T1000 (cell line): Measurements from ENCODE around the gene ZNF428.
"Not testable (repeated sequence)": the region's sequence is repeated elsewhere in the genome, so short reads cannot be mapped to it uniquely, and the experiment has no call there.

Experiments used
- DNase-seq: peaks from one replicate; lab custom pipeline; 2025; ENCODE audit warnings: mixed read lengths; lab: John Stamatoyannopoulos, UW

ZNF428 gene

GRCh38 chr19:43592800-43593350 lies 26.6 kb downstream of the ZNF428 start:
- DNase-seq: no peak

DNA sequence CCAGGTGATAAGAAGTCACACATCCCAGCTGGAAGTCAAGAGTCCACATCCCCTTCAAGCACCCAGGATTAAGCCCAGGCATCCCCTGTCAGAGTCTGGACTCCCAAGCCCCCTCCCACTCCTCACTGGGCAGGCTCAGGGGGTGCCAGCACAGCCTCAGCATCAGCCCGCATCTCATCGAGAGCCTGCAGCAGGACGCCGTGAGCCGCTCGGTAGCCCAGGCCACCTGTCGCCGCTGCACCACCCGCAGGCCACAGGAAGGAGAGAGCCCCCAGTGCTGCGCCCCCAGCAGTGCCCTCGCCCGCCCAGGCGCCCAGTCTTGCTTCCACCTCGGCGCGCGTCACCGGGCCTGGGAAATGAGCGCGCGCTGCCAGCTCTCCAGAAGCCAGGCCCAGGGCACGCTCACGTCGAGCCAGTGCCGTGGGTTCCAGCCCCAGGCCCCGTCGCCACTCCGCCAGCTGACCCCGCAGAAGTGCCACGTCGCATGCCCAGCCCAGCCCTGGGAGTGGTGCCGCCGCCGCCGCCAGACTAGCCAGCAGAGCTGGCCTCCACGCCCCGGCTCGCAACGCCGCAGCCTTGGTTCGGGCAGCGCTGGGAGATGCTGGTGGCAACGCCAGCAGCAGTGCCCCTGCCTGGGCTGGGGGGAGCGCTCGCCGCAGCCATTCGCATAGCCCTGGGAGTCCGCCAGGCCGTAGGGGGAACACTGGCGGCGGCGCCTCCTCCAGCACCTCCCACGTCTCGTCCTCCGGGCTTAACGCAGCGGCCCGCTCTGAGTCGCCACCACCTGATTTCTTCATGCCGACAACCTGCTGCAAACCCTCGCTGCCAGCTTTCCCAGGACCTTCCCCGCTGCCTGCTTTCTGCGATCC lies 27.3 kb downstream of the ZNF428 start:
- DNase-seq: no peak

DNA sequence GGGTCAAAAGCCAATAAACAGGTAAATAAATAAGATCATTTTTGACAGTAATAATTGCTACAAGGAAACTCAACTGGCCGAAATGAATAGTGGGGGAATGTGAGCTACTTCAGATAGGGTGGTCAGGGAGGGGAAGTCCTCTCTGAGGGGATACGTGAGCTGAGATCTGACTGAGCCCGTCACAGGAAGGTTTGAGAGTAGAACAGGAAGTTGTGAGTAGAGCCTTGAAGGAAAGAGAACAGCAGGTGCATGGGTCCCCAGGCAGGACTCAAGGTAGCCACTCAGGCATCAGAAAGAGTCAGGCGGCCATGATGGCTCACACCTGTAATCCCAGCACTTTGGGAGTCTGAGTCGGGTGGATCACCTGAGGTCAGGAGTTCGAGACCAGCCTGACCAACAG lies 29.8 kb downstream of the ZNF428 start:
- DNase-seq: no peak

- no peak for DNase-seq
These were observed 30.2 kb downstream of the ZNF428 start for GRCh38 chr19:43589277-43589676.

DNA sequence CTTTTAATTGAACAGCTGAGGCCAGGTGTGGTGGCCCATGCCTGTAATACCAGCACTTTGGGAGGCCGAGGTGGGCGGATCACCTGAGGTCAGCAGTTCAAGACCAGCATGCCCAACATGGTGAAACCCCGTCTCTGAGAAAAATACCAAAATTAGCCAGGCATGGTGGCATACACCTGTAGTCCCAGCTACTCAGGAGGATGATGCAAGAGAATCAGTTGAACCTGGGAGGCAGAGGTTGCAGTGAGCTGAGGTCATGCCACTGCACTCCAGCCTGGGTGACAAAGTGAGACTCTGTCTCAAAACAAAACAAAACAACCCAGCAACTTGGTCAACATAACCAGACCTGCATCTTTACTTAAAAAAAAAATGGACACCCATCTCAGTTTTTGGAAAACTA lies 32.4 kb downstream of the ZNF428 start:
- DNase-seq: not testable (repeated sequence)

DNA sequence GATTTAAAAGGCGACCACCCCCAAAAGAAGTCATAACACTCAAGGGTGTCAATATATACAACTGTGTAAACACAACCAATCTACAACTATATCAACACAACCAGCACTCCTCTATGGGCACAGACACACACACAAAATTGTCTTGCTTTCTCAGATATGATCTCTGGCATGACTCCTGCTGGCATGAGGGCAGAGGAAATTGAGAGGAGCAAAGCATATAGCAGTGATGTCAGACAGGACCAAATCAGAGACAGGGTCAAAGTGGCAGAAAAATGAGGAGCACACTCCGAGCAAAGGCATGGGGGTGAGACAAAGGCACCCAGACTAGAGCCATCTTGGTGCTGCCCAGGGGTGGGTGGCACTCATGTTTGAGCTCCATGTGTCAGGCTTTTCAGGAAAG lies 33.1 kb downstream of the ZNF428 start:
- DNase-seq: no peak

DNA sequence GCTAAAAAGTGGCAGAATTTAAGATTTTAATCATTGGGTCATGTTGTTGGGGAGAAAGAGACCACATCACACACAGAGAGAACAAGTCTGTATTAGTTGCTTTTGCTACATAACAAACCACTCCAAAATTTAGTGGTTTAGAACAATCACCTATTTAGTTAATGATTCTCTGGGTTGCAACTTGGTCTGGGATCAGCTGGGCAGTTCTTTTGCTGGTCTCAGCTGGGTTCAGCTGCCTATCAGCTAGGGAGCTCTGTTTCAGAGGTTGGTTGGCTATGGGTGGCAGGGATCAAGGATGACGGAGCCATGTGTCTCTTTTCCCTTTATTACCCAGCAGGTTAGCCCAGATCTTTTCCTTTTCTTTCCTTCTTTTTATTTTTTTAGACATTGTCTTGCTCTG lies 34.9 kb downstream of the ZNF428 start:
- DNase-seq: no peak

DNA sequence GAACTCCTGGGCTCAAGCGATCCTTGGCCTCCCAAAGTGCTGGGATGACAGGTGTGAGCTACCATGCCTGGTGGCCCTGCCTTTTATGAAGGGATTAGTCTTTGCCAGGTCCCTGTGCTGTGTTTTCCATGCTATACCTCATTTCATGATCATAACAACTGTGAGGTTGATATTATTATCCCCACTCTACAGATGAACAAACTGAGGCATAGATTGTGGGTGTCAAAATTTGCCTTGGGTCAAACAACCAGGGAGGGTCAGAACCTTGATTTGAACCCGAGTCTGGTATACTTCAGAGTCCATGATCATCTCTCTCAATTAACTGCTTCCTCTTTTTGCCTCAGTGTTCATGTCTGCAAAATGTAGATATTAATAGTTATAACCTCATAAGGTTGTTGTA lies 36.9 kb downstream of the ZNF428 start:
- DNase-seq: no peak

GRCh38 chr19:43581467-43581866 lies 38.0 kb downstream of the ZNF428 start:
- DNase-seq: no peak

GRCh38 chr19:43578787-43579186 lies 40.6 kb downstream of the ZNF428 start:
- DNase-seq: no peak

DNA sequence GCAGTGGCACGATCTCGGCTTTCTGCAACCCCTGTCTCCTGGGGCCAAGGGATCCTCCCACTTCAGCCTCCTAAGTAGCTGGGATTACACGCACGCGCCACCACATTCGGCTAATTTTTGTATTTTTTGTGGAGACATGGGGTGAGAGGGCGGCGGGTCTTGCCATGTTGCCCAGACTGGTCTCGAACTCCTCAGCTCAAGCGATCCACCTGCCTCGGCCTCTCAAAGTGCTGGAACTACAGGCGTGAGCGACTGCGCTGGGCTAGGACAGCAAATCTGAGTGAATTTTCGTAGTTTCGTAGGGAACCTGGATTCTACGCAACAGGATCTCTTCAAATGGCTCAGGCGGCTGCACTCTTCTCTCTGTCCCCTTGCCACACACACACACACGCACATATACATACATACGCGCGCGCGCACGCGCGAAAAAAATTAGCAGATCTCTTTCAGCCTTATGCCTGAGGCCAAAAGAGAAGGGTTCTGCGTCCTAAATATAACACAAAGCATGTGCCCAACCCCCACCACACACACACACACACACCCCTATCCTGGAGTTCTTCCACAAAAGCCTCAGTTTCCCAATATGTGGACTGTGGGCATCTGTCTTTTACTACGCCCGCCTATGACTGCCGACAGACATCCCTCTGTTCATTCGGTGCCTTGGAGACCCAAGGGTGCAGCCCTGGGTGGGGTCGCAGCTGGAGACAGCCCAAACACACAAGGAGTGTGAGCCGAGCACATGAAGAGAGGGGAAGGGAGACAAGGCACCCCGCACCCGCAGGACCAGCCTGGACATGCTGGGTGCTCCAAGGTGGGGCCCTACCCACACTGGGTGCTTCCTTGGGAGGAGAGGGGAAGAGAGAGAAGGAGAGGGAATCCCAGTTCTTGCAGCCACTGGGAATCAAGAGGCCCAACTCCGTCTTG lies 43.2 kb downstream of the ZNF428 start:
- DNase-seq: no peak

GRCh38 chr19:43575156-43575950 lies 44.1 kb downstream of the ZNF428 start, which contains the start of the genes PINLYP and XRCC1:
Gene PINLYP (plus strand): TSS chr19:43575801. CDS start chr19:43577192, 1,391 bp downstream.
Gene XRCC1 (minus strand): TSS chr19:43575527. CDS start chr19:43575458, 69 bp downstream.
- peak; percentile 90 for DNase-seq

DNA sequence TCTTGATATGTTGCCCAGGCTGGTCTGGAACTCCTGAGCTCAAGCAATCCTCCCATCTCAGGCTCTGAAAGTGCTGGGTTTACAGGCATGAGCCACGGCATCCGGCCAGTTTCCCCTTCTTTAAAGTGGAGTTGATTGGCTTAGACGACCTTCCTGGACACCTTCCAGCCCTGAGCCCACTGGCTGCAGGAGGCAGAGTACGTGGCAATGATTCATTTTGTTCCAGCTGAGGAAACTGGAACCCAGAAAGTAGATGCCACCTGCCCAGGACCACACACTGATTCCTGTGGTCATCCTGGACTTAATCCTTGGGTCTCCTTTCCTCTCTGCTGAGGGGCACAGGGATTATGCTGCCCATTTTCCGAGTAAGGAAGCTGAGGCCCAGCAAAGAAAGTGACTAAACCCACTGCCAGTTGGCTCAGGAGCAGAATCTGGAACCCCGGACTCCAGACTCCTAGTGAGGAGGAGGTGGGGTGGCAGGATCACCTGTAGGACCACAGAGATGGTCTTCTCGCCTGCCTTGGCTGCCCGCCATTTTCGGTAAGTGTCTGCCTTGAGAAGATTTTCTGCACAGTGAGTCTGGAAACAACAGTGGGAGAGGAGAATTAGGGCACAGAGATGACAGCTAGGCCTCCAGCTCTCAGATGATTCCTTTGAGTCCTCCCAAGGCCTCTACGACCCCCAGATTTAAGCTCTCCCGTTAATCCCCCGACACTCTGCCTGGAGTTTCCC lies 44.8 kb downstream of the ZNF428 start:
- peak; percentile 14 for DNase-seq

DNA sequence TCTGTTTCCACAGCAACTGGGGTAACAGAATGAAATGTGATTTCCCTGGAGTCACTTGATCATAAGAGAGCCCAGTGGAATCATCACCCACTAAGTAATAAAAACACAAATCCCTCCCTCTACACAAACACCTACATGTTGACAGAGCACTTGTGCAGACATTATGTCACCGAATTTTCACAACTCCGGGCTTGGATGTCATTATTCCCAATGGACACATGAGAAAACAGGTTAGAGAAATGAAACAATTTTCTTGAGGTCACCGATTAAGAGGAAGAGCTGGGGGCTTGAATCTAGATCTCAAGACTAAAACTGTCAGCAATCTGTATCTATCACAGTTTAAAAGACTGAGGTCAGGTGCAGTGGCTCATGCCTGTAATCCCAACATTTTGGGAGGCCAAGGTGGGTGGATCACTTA lies 47.2 kb downstream of the ZNF428 start:
- no peak for DNase-seq

- no peak for DNase-seq
These were observed 49.1 kb downstream of the ZNF428 start for GRCh38 chr19:43570174-43570791.

DNA sequence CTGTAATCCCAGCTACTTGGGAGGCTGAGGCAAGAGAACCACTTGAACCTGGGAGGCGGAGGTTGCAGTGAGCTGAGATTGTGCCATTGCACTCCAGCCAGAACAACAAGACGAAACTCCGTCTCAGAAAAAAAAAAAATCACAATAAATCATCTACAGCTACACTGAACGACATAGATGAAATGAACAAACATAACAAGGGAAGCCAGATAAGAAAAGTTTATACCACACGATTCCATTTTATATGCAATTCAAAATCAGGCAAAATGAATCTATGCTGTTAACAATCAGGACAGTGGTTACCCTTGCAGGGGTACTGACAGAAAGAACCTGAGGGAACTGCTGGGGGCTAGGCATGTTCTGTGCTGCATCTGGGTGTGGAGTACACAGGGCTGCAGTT lies 49.8 kb downstream of the ZNF428 start:
- DNase-seq: no peak

DNA sequence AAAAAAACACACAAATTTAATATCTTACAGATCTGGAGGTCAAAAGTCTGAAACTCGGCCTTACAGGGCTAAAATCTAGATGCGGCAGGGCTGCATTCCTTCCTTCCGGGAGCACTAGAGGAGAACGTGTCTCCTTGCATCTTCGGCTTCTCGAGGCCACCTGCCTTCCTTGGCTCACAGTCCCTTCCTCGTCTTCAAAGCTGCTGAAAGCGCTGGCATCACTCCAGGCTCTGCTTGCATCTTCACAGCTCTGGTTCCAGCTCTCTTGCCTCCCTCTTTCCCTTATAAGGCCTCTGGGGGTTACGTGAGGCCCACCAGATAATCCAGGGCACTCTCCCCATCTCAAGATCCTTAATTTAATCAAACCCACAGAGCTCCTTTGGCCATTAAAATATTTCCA lies 54.6 kb downstream of the ZNF428 start:
- DNase-seq: no peak

DNA sequence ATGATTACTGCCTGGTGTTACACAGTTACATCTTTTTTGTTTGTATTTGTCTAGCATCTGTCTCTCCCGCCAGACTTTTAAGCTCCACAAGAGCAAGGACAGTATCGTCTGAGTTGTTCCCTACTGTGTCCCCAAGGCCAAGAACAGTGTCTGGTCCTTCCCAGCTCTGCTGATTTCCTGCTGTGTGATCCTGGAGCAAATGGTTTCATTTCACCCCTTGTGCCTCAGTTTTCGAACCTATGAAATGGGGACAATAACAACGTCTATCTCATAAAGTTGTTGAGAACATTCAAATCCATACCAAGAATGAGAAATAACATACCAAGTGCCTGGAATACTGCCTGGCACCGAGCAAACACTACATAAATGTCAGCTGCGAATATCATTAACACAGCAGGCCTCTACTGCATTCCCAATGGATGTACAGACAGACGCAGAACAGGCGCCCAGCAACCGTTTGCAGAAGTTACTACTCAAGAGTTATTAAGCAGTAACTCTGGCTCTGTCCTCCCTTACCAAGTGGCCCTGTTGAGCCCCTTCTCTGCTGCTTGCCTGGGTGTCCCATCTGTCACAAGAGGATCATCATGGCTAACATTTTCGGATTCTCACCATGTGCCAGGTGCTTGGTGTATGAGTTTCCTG lies 55.5 kb downstream of the ZNF428 start:
- DNase-seq: no peak

DNA sequence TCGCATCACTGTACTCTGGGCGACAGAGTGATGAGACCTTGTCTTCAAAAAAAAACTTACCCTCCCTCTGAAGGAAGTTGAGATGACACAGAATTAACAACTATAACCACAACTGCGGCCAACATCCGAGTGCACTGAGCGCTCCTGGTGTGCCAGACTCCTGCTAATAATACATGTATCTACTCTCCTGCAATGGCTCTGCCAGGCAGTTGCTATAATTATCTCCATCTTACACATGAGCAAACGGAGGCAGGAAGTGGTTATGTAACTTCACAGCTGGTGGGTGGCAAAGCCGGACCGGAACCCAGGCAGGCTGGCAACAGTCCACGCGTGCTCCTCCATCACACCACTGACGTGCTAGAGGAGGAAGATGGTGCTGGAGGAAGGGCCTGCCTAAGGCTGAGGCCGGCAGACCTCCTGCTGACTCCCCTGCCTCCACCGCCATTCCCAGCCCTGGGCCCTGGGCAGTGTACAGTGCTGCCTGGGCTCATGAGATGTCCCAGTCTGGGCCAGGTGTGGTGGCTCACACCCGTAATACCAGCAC lies 56.7 kb downstream of the ZNF428 start:
- DNase-seq: peak; percentile 35
